Mucosa of rectum (tissue), 2 donors: ENCODE data around the gene PIAS2.
"Not testable (repeated sequence)": the region's sequence is repeated elsewhere in the genome, so short reads cannot be mapped to it uniquely, and the experiment has no call there.

Experiments
- H3K27ac ChIP-seq, 2 donors: one replicate each; pipeline ENCODE4 v1.7.0; 2013; ENCODE audit warnings: inconsistent platforms in 2 of 2, low read depth in 2 of 2, low read length in 2 of 2
- H3K27me3 ChIP-seq, 2 donors: one replicate each; pipeline ENCODE4 v1.7.0; 2013; ENCODE audit warnings: low read length in 2 of 2; ENCODE audit not compliant: control insufficient read depth in 2 of 2, insufficient read depth in 2 of 2
- H3K36me3 ChIP-seq, 2 donors: one replicate each; pipeline ENCODE4 v1.7.0; 2013; ENCODE audit warnings: low read length in 2 of 2; ENCODE audit not compliant: control insufficient read depth in 2 of 2, insufficient read depth in 2 of 2
- H3K4me1 ChIP-seq, 2 donors: one replicate each; pipeline ENCODE4 v1.7.0; 2013; ENCODE audit warnings: low read length in 2 of 2, mild to moderate bottlenecking in 1 of 2; ENCODE audit not compliant: control insufficient read depth in 2 of 2, insufficient read depth in 2 of 2
- H3K4me3 ChIP-seq, 2 donors: one replicate each; pipeline ENCODE4 v1.7.0; 2013; ENCODE audit warnings: low read length in 2 of 2
- H3K9ac ChIP-seq, 2 donors: one replicate each; pipeline ENCODE4 v1.7.0; 2013; ENCODE audit warnings: low read length in 2 of 2, low read depth in 1 of 2, mild to moderate bottlenecking in 1 of 2
- H3K9me3 ChIP-seq, 2 donors: one replicate each; pipeline ENCODE4 v1.7.0; 2013; ENCODE audit warnings: low read length in 2 of 2; ENCODE audit not compliant: control insufficient read depth in 2 of 2
- donor health status: healthy.
- donor health status: Normal muscosa, but diverticular disease.

Gene PIAS2

DNA sequence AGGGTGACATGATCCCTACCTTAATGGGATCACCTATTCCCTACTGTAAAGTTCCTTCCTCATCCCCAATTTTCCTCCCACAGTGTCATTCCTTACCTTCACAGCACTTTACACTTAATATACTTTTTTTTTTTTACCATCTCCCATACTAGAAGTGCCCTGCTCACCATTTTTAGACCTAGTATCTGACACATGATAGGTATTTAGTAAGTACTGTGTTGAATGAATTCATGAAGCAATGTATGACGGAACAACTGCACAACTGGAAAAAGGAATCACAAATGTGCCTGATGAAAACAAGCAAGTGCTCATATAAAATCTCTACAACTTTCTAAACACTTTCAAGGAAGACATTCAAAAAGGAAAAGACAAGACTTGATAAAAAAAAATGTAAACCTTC is 83.4 kb downstream of the PIAS2 start:
- H3K4me1 ChIP-seq = no peaks in the 10 kb centered on the region
- no peak overlapping the region for H3K9ac ChIP-seq
- H3K27ac ChIP-seq = no peak overlapping the region
- H3K9me3 ChIP-seq = no peaks in the 10 kb centered on the region
- H3K4me3 ChIP-seq = no peak overlapping the region
- H3K36me3 ChIP-seq = peaks cover 2 to 4% of the 10 kb centered on the region in 2 donors
- no peaks in the 10 kb centered on the region for H3K27me3 ChIP-seq

DNA sequence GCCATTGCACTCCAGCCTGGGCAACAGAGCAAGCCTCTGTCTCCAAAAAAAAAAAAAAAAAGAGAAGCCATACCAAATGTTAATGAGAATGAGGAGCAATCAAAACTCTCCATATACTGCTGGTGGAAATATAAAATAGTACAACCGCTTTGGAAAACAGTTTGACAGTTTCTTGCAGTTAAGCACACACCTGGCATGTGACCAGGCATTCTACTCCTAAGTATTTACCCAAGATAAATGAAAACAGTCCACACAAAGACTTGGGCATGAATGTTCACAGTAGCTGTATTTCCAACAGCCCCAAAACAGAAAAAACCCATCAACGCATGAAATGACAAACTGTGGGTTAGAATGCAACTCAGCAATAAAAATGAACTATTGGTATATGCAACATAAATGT is 84.5 kb downstream of the PIAS2 start:
- Histone ChIP-seq H3K27me3 (no peaks in the 10 kb centered on the region), H3K36me3 (peaks cover 11 to 12% of the 10 kb centered on the region in 2 donors), H3K27ac (no peak overlapping the region), H3K4me3 (no peak overlapping the region), H3K4me1 (no peaks in the 10 kb centered on the region), H3K9me3 (no peaks in the 10 kb centered on the region), H3K9ac (no peak overlapping the region)

DNA sequence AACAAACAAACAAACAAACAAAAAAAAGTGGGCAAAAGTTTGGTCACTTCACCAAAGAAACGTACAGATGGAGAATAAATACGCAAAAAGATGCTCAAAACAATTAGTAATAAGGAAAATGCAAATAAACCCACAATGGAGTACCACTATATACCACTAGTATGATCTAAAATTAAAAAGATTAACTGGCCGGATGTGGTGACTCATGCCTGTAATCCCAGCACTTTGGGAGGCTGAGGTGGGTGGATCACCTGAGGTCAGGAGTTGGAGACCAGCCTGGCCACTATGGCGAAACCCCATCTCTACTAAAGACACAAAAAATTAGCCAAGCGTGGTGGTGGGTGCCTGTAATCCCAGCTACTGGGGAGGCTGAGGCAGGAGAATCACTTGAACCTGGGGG is 84.9 kb downstream of the PIAS2 start:
- H3K9me3 ChIP-seq, H3K27me3 ChIP-seq, H3K27ac ChIP-seq, H3K9ac ChIP-seq, H3K4me3 ChIP-seq, H3K4me1 ChIP-seq: not testable (repeated sequence)
- peaks cover 11 to 13% of the 10 kb centered on the region in 2 donors for H3K36me3 ChIP-seq

DNA sequence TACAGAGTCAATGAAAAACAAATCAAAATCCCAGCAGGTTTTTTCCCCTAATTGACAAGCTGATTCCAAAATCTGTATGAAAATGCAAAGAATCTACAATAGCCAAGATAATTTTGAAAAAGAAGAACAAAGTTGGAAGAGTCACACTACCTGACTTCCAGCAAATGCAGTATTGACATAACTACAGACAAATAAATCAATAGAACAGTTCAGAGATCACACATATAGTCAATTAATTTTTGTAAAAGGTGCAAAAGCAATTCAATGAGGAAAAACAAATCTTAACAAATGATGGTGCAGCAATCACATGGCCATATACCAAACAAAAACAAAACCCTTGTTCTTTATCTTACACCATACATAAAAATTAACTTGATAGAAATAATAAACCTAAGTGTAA is 85.9 kb downstream of the PIAS2 start:
- Histone ChIP-seq H3K9ac (no peak overlapping the region), H3K27me3 (no peaks in the 10 kb centered on the region), H3K4me1 (no peaks in the 10 kb centered on the region), H3K27ac (no peak overlapping the region), H3K4me3 (no peak overlapping the region), H3K36me3 (peaks cover 11 to 18% of the 10 kb centered on the region in 2 donors), H3K9me3 (no peaks in the 10 kb centered on the region)

DNA sequence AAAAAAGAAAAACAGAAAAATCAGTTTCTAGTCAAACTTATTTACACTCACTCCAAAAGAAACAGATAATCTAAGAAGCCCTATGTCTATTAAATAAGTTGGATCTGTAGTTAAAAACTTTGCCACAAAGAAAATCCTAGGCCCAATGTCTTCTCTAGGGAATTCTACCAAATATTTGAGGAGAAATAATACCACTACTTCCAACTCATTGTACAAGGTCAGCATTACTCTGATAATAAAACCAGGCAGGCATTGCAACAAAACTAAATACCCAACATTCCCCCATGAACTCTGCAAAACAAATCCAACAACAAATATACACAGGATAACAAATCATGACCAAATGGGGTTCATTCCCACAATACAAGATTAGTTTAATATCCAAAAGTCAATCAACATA is 86.7 kb downstream of the PIAS2 start:
- Histone ChIP-seq H3K27me3 (no peaks in the 10 kb centered on the region), H3K36me3 (peaks cover 16 to 18% of the 10 kb centered on the region in 2 donors), H3K27ac (no peak overlapping the region), H3K9ac (no peak overlapping the region), H3K9me3 (no peaks in the 10 kb centered on the region), H3K4me1 (no peaks in the 10 kb centered on the region), H3K4me3 (no peak overlapping the region)

DNA sequence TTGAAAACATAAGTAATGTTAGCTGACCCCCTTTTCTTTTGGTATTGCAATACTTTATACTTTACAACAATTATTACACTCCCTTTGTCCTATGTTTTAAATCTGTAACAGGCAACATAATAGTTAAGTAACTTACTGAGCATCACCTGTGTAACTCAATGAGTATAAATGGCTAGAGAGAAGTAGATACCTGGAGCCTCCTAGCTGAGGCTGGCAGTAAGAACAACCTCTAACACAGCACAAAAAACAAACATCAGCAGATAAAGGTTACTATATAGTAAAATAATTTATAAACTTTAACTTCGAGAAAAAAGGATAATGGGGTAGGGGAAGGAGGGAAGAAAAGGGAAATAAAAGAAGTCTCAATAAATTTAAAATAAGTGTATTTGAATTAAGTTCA is 87.4 kb downstream of the PIAS2 start:
- no peaks in the 10 kb centered on the region for H3K4me1 ChIP-seq
- H3K36me3 ChIP-seq = peaks cover 16 to 18% of the 10 kb centered on the region in 2 donors
- no peak overlapping the region for H3K4me3 ChIP-seq
- no peaks in the 10 kb centered on the region for H3K27me3 ChIP-seq
- no peak overlapping the region for H3K27ac ChIP-seq
- no peak overlapping the region for H3K9ac ChIP-seq
- no peaks in the 10 kb centered on the region for H3K9me3 ChIP-seq

DNA sequence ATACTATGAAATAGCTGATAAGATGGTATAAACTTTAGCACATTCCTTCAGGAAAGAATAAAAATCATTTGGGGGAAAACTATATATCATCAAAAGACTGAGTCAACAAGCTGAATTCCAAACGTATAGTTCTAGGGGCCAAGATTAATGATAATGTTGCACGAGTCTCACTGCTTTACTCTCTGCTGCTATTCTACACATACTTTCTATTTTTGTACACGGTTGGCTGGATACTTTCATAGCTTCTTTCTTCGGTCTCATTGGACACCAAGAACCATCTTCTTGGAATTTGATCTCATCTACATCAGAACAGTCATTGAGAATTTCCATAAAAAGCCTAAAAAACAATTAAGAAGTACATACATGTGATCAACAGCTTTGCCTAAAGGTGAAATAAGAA is 87.8 kb downstream of the PIAS2 start:
- Histone ChIP-seq H3K36me3 (peaks cover 16 to 18% of the 10 kb centered on the region in 2 donors), H3K4me1 (no peaks in the 10 kb centered on the region), H3K27me3 (no peaks in the 10 kb centered on the region)

DNA sequence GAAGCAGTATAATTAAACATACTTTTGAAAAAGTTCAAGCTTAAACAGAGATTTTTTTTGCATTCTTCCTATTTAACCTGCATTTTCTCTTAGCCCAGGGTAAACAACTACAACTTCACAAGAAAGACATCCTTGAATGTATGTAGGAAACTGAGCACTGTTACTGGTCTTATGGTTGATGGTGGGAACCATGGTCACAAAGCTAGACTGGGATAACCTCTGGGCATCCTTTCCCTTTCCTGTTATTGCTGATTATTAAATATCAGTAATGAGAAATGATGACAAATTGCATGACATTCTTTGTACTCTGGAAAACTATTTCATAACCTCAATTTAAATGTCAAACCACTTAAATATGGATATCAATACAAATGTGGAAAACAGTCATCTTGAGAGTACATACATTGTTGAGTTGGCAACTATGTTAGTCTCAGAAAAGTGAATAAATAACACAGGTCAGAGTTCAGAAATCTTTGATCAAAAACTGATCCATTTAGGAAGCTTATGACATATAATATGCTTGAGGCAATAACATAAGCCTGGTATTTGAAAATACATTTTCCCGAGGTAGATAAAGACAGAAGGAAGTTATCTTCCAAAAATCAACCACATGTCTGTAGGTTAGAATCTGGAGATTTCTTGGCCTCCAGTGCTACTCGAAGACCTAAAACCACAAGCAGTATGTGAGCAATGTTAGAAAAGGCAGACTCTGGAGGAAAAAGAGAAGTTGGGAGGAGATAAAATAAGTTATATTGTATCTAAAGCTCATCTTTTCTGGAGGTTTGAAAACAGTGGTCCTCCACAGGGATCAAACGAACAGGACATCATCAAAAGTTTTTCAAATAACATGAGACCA is 95.2 kb downstream of the PIAS2 start:
- H3K9me3 ChIP-seq = no peaks in the 10 kb centered on the region
- no peak overlapping the region for H3K4me3 ChIP-seq
- H3K36me3 ChIP-seq = peaks cover under 1 to 5% of the 10 kb centered on the region in 2 donors
- no peaks in the 10 kb centered on the region for H3K4me1 ChIP-seq
- no peak overlapping the region for H3K9ac ChIP-seq
- H3K27ac ChIP-seq = no peak overlapping the region
- H3K27me3 ChIP-seq = no peaks in the 10 kb centered on the region

More for the DNA sequence above, 87.8 kb downstream of the PIAS2 start:
- Histone ChIP-seq H3K4me3 (no peak overlapping the region), H3K9ac (no peak overlapping the region), H3K9me3 (no peaks in the 10 kb centered on the region), H3K27ac (no peak overlapping the region)

DNA sequence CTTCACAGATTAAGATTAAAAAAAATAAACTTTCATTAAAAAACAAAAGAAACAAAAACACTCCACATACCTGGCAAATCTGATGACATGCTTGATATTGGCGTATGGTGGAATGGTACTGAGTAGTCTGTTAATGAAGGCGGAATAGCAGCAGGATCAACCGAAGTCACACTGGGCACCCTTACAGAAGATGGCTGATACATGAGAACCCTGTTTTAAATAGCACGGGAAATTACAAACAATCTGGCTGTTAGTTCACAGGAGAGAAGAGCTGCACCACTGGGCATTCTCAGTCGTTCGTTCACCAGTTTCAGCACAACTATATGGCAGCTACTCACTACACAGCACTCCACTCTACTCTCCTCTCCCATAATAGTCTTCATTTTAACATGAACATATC is 96.4 kb downstream of the PIAS2 start:
- no peaks in the 10 kb centered on the region for H3K36me3 ChIP-seq

DNA sequence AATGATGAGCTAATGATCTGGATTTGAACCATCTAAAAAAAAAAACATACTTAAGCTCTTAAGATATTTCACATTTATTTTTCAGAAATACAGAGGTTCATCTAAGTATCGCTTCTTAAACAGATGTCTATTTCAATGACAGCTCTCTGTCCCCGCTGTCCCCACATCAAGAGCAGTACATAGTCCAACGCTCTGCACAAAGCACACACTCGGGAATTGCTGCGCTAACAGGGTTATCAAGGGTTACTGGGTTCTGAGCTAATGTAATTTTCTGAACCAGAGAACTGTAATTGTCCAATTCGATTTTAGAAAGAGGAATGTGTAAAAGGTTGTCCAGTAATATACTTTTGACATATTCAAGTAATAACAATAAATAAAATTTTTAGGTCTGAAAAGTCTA is 101.6 kb downstream of the PIAS2 start:
- no peak overlapping the region for H3K4me3 ChIP-seq
- no peaks in the 10 kb centered on the region for H3K9me3 ChIP-seq
- no peaks in the 10 kb centered on the region for H3K36me3 ChIP-seq
- no peak overlapping the region for H3K27ac ChIP-seq
- no peaks in the 10 kb centered on the region for H3K4me1 ChIP-seq
- H3K9ac ChIP-seq = no peak overlapping the region
- H3K27me3 ChIP-seq = no peaks in the 10 kb centered on the region

More for the DNA sequence above, 96.4 kb downstream of the PIAS2 start:
- Histone ChIP-seq H3K27ac (no peak overlapping the region), H3K4me3 (no peak overlapping the region), H3K9me3 (no peaks in the 10 kb centered on the region), H3K27me3 (no peaks in the 10 kb centered on the region), H3K9ac (no peak overlapping the region), H3K4me1 (no peaks in the 10 kb centered on the region)
